Panc1 (cell line): Measurements from ENCODE around the gene OLIG3. TPM values are rescaled to one million over a fixed set of nuclear protein-coding genes. Genes with fewer than 3 reads are reported as not detected.

Experiments used
- ATAC-seq: fragments of 200-7000 bp; cut with Tn5 transposase; 2 replicates; pipeline ENCODE4 v1.9.1; 2020; ENCODE audit warnings: mild to moderate bottlenecking, moderate library complexity
- BruUV-seq: library from RNA; stranded (reverse); fragments of 400-500 nt; replicated peaks from 2 replicates; lab custom pipeline; 2021; lab: Mats Ljungman, UMichigan
- CTCF ChIA-PET: fragments of 300-600 bp; sonication (Branson Sonifier 250); formaldehyde crosslinking; loops from one replicate; lab custom pipeline; 2022; ENCODE audit warnings: antibody characterized with exemption; lab: Charles Lee
- POLR2A ChIA-PET: fragments of 300-600 bp; sonication (Branson Sonifier 250); formaldehyde crosslinking; loops from one replicate; lab custom pipeline; 2022; ENCODE audit warnings: antibody characterized with exemption; lab: Charles Lee
- DNase-seq: peaks from one replicate; pipeline ENCODE4 v3.0.0-alpha.2; 2010; ENCODE audit warnings: low read depth, low spot score
- H3K27ac ChIP-seq: 2 replicates; pipeline ENCODE4 v1.5.1; 2011; ENCODE audit warnings: mild to moderate bottlenecking, low read length, inconsistent platforms
- H3K27me3 ChIP-seq: fragments of 200-500 bp; sonication (Bioruptor generic); 2 replicates; pipeline ENCODE4 v1.6.0; 2014; ENCODE audit warnings: low read length, inconsistent platforms; ENCODE audit not compliant: control insufficient read depth, insufficient read depth
- H3K36me3 ChIP-seq: fragments of 200-500 bp; sonication (Bioruptor generic); 2 replicates; pipeline ENCODE4 v1.5.1; 2014; ENCODE audit warnings: inconsistent platforms, mild to moderate bottlenecking, low read length, moderate library complexity; ENCODE audit not compliant: control insufficient read depth, insufficient read depth
- H3K4me1 ChIP-seq: 2 replicates; pipeline ENCODE4 v1.5.1; 2011; ENCODE audit warnings: inconsistent platforms, mild to moderate bottlenecking, low read length, moderate library complexity; ENCODE audit not compliant: control insufficient read depth, insufficient read depth
- H3K4me3 ChIP-seq, 2 experiments: 2 replicates each; pipeline ENCODE4 v1.5.1; 2011 to 2012; ENCODE audit warnings: low read depth in 2 of 2, low read length in 2 of 2, mild to moderate bottlenecking in 2 of 2, inconsistent platforms in 1 of 2, moderate library complexity in 1 of 2
- H3K9me3 ChIP-seq: fragments of 200-500 bp; sonication (Bioruptor generic); 2 replicates; pipeline ENCODE4 v1.5.1; 2014; ENCODE audit warnings: low read depth, mild to moderate bottlenecking, inconsistent platforms, low read length, moderate library complexity; ENCODE audit not compliant: control insufficient read depth, insufficient read depth
- CTCF ChIP-seq: fragments of 450-650 bp; IDR thresholded peaks from 2 replicates; pipeline ENCODE4 v1.5.1; 2017; ENCODE audit warnings: mild to moderate bottlenecking
- POLR2AphosphoS5 ChIP-seq: IDR thresholded peaks from 2 replicates; pipeline ENCODE4 v1.6.1; 2012; ENCODE audit warnings: mild to moderate bottlenecking, low read depth, low read length, moderate library complexity
- REST ChIP-seq, 2 experiments: IDR thresholded peaks; 2 replicates each; pipeline ENCODE4 v1.6.1; 2011 to 2012; ENCODE audit warnings: low read depth in 2 of 2, control low read depth in 1 of 2, low read length in 1 of 2, mild to moderate bottlenecking in 1 of 2, moderate library complexity in 1 of 2; ENCODE audit not compliant: insufficient read depth in 1 of 2
- SIN3A ChIP-seq: IDR thresholded peaks from 2 replicates; pipeline ENCODE4 v1.6.1; 2012; ENCODE audit warnings: low read depth, mild to moderate bottlenecking, low read length, moderate library complexity, borderline replicate concordance; ENCODE audit not compliant: insufficient read depth
- TCF7L2 ChIP-seq: IDR thresholded peaks from 2 replicates; pipeline ENCODE4 v1.6.1; 2011; ENCODE audit warnings: mild to moderate bottlenecking, low read depth, low read length, inconsistent platforms
- in situ Hi-C: cut with HindIII; loops from 2 replicates; pipeline ENCODE4 v1.10.0; 2016; ENCODE audit warnings: low sequenced_read_pairs, low pct_unique_long_range_greater_than_20kb
- intact Hi-C: fragments of 100-400 bp; cut with micrococcal nuclease; formaldehyde crosslinking; loops from one replicate; pipeline ENCODE4 v1.10.0; 2022; ENCODE audit not compliant: unreplicated experiment
- total RNA-seq: library from RNA; stranded (reverse); gene quantifications from one replicate; pipeline ENCODE4 v1.2.1, GENCODE V29; 2021; ENCODE audit not compliant: unreplicated experiment

OLIG3 gene
- total RNA-seq, 1 experiment from 2014 or later: not detected

GRCh38 chr6:137488150-137489045 lies 5.8 kb downstream of the OLIG3 start:
- ATAC-seq (no peak), DNase-seq (no peak)
- no TSS peak for BruUV-seq
- Histone ChIP-seq H3K4me1 (no peaks in the 10 kb centered on the region), H3K27ac (no peak overlapping the region), H3K9me3 (no peaks in the 10 kb centered on the region), H3K27me3 (peaks cover 20% of the 10 kb centered on the region), H3K36me3 (no peaks in the 10 kb centered on the region), H3K4me3 (no peak overlapping the region)
- intact Hi-C loops (no loop called here), in situ Hi-C loops (no loop called here)
- POLR2A ChIA-PET: no interaction called here
- TF ChIP-seq TCF7L2: no peak
- no peak for TF ChIP-seq SIN3A
- no peak for TF ChIP-seq POLR2AphosphoS5
- TF ChIP-seq REST (IDR thresholded peaks at IDR 0.05; ENCODE audit: insufficient read depth in 1 of 2, low read depth in 2 of 2, low read length in 1 of 2): no peak
- TF ChIP-seq CTCF: no peak
- CTCF ChIA-PET: no interaction called here

DNA sequence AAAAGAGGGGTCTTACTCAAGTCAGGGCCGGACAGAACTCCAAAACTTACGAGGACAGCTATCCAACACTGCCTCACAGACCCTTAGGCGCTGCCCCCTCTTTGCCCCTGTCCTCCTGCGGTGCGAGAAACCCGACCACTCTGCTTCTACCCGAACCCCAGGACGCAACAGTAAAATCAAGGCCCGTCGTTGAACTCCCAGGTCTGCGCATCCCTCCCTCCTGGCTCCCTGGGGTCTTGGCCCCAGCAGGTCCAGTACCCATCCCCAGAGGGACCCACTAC lies 6.4 kb downstream of the OLIG3 start:
- H3K27me3 ChIP-seq: peaks cover 20% of the 10 kb centered on the region

More for the DNA sequence above, 6.4 kb downstream of the OLIG3 start:
- H3K4me3 ChIP-seq: no peak overlapping the region
- no peak for TF ChIP-seq REST (IDR thresholded peaks at IDR 0.05; ENCODE audit: insufficient read depth in 1 of 2, low read depth in 2 of 2, low read length in 1 of 2)
- TF ChIP-seq SIN3A: no peak
- no peak for TF ChIP-seq CTCF
- TF ChIP-seq POLR2AphosphoS5: no peak
- TF ChIP-seq TCF7L2: no peak
- ChIA-PET CTCF (no interaction called here), POLR2A (no interaction called here)
- ATAC-seq (no peak), DNase-seq (no peak)
- intact Hi-C loops: no loop called here
- no peak overlapping the region for H3K27ac ChIP-seq
- H3K9me3 ChIP-seq: no peaks in the 10 kb centered on the region
- in situ Hi-C loops: no loop called here
- BruUV-seq: no TSS peak
- H3K4me1 ChIP-seq: no peaks in the 10 kb centered on the region
- no peaks in the 10 kb centered on the region for H3K36me3 ChIP-seq
